Measurements from ENCODE around the gene PCBP3.
"Not testable (repeated sequence)": the region's sequence is repeated elsewhere in the genome, so short reads cannot be mapped to it uniquely, and the experiment has no call there.

Gene PCBP3

GRCh38 chr21:45852386-45852785, 208.9 kb downstream of the PCBP3 start:
- DNase-seq: not testable (repeated sequence)

GRCh38 chr21:45852886-45853400, 209.4 kb downstream of the PCBP3 start:
- no peak for DNase-seq

GRCh38 chr21:45853703-45854342, 210.3 kb downstream of the PCBP3 start:
- no peak for DNase-seq

GRCh38 chr21:45854690-45855247, 211.2 kb downstream of the PCBP3 start:
- no peak for DNase-seq

GRCh38 chr21:45855248-45855811, 211.8 kb downstream of the PCBP3 start:
- DNase-seq: no peak

GRCh38 chr21:45856442-45856841, 212.9 kb downstream of the PCBP3 start:
- DNase-seq: no peak

- DNase-seq: no peak
Observed at GRCh38 chr21:45856906-45857305, 213.4 kb downstream of the PCBP3 start.

GRCh38 chr21:45857761-45858160, 214.2 kb downstream of the PCBP3 start:
- DNase-seq: no peak

- DNase-seq: no peak
Observed at GRCh38 chr21:45858180-45858579, 214.7 kb downstream of the PCBP3 start.

- no peak for DNase-seq
Observed at GRCh38 chr21:45859041-45859761, 215.7 kb downstream of the PCBP3 start.

GRCh38 chr21:45859762-45860357, 216.3 kb downstream of the PCBP3 start:
- DNase-seq: no peak

- DNase-seq: no peak
Observed at GRCh38 chr21:45860493-45861155, 217.1 kb downstream of the PCBP3 start.

GRCh38 chr21:45861156-45861870, 217.8 kb downstream of the PCBP3 start:
- DNase-seq: no peak

GRCh38 chr21:45862543-45863207, 219.2 kb downstream of the PCBP3 start:
- DNase-seq: no peak

- no peak for DNase-seq
Observed at GRCh38 chr21:45863267-45863666, 219.7 kb downstream of the PCBP3 start.

- no peak for DNase-seq
Observed at GRCh38 chr21:45863751-45864150, 220.2 kb downstream of the PCBP3 start.

- no peak for DNase-seq
Observed at GRCh38 chr21:45864436-45864835, 220.9 kb downstream of the PCBP3 start.

GRCh38 chr21:45865106-45865835, 221.7 kb downstream of the PCBP3 start:
- DNase-seq: no peak

- no peak for DNase-seq
Observed at GRCh38 chr21:45866551-45866950, 223.0 kb downstream of the PCBP3 start.

GRCh38 chr21:45867041-45867666, 223.6 kb downstream of the PCBP3 start:
- no peak for DNase-seq
